Non-pigmented ciliary epithelial cell (primary cell): Measurements from ENCODE around the gene MRLN.
"Not testable (repeated sequence)": the region's sequence is repeated elsewhere in the genome, so short reads cannot be mapped to it uniquely, and the experiment has no call there.

Experiments used
- DNase-seq: peaks from one replicate; pipeline ENCODE4 v3.0.0-alpha.2; 2010; ENCODE audit warnings: low read depth

Gene MRLN

DNA sequence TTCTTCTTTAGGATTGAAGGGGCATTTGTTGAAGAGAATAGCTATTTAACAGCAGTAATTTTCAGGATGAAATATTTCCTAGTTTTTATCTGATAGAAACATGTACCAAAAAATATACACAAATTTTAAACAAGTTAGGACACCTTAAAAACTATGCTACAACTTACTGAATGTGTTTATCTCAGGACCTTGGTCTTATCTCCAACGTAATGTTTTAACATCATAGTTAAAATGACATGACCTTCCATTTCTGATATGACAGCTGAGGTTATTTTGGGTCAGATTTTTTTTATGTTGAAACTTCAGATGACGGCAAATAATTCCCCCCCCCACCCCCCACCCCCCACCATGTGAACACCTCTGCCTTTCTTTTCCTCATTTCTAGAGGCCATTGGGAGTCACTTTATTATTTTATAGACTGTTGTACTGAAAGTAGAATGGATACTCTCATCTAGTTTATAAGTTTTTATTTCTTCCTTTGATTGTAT, 8.0 kb downstream of the MRLN start:
- no peak for DNase-seq

DNA sequence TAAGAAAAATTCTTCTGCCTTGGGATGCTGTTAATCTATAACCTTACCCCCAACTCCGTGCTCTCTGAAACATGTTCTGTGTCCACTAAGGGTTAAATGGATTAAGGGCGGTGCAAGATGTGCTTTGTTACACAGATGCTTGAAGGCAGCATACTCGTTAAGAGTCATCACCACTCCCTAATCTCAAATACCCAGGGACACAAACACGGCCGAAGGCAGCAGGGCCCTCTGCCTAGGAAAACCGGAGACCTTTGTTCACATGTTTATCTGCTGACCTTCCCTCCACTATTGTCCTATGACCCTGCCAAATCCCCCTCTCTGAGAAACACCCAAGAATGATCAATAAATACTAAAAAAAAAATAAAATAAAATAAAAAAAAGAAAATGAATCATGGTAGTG, 8.5 kb downstream of the MRLN start:
- not testable (repeated sequence) for DNase-seq

DNA sequence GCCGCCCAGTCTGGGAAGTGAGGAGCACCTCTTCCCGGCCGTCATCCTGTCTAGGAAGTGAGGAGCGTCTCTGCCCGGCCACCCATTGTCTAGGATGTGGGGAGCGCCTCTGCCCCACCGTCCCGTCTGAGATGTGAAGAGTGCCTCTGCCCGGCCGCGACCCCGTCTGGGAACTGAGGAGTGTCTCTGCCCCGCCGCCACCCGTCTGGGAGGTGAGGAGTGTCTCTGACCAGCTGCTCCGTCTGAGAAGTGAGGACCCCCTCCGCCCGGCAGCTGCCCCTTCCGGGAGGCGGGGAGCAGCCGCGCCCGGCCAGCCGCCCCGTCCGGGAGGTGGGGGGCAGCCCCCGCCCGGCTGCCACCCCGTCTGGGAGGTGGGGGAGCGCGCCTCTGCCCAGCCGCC, 9.1 kb downstream of the MRLN start:
- not testable (repeated sequence) for DNase-seq

DNA sequence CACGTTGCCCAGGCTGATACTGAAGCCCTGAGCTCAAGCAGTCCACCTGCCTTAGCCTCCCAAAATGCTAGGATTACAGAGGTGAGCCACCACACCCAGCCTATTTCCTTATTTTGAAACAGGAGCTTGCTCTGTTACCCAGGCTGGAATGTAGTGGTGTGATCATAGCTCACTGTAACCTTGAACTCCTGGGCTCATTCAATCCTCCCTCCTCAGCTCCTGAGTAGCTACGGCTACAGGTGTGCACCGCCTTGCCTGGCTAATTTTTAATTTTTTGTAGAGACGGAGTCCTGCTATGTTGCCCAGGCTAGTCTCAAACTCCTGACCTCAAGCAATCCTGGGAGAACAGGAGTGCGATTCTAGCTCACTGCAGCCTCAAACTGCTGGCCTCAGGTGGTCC, 11.7 kb downstream of the MRLN start:
- no peak for DNase-seq

DNA sequence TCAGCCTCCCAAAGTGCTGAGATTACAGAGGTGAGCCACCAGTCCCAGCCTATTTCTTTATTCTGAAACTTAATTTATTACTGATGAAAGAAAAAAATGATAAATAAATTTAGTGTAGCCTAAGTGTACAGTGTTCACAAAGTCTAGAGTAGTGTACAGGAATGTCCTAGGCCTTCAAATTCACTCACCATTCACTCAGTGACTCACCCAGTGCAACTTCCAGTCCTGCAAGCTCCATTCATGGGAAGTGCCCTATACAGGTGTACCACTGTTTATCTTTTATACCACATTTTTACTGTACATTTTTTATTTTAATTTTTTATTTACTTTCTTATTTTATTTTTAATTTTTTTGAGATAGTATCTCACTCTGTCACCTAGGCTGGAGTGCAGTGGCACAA, 12.2 kb downstream of the MRLN start:
- no peak for DNase-seq

DNA sequence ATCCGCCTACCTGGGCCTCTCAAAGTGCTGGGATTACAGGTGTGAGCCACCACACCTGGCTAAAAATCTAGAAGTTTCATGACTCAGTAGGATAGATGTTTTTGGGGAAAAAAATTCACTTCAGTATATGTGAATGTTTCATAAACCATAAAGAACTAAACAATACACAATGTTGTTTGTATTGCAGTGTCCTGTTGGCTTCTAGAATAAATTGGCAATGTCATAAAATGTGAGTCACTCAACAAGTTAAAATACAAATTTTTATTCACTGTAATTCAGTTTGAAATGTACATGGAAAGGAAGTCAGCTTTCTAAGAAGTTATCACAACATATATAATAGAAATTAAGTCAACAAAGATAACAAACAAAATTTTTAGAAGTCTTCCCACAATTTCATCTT, 16.5 kb downstream of the MRLN start:
- DNase-seq: no peak

DNA sequence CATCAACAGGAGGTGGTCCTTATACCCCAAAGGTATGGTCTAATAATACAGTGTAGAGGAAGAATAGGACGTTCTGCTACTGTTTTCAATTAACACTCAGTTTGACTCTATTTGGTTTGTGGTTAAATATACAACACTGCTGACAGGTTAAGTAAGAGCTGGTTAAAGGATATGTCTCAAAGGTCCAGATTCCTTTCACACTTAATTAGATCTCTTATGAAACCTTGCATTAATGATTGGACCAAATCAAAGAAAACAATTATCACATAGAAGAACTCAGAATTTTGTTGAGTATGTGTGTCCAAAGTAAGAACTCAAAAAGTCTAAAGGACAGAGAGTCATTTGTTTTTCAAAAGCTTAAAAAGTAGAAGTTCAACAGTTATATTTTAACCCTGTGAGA, 18.0 kb downstream of the MRLN start:
- DNase-seq: no peak

DNA sequence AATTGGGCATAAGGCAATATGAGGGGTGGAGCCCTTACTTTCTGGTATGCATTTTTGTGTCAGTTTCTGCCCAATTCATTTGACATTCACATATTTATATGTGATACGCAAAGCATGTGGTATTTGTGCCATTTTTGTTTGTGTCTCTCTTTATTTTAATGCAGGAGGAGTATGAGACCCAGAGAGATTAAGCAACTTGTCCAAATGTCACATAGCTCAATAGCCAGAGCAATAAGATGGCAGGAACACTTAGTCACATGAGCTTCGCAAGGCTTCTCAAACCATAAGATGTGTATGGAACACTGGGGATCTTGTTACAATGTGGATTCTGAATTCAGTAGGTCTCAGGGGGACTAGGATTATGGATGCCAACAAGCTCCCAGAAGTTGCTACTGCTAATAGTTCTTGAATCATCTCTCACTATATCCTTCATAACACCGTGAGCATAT, 19.2 kb downstream of the MRLN start:
- no peak for DNase-seq

DNA sequence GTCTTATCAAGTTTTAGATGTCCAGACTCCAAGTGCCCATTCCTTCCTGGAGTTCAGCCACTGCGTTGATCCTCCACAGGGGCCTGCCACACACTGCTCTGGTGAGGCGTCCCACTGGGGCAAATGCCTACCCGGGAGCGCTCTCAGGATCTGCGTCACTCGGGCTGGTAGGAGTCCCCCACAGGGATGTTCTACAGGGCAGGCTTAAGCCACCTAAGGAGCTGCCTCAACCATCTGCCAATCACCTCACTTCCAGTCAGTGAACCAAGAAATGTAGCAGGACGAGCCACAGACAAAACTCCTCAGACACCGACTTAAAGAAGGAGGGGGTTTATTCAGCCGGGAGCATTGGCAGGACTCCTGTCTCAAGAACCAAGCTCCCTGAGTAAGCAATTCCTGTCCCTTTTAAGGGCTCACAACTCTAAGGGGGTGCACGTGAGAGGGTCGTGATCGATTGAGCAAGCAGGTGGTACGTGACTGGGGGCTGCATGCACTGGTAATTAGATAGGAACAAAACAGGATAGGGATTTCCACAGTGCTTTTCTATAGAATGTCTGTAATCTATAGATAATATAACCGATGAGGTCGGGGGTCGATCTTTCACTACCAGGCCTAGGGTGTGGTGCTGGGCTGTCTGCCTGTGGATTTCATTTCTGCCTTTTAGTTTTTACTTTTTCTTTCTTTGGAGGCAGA, 19.8 kb downstream of the MRLN start:
- DNase-seq: not testable (repeated sequence)

DNA sequence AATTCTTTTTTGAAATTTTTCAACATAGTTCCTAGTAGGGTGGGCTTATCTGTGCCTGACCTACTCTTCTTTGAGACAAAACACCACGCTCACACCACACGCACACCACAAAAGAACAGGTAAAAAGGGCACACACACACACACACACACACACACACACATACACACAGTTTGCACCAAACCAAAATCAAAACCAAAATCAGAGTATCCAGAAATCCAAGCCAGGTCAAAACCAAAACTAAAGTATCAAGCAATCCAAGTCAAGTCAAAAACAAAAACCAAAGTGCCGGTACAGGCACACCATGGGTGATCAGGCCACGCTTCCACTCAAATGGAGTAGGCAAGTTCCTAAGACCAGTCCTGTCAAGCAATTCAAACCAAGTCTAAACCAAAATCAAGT, 20.4 kb downstream of the MRLN start:
- DNase-seq: not testable (repeated sequence)

DNA sequence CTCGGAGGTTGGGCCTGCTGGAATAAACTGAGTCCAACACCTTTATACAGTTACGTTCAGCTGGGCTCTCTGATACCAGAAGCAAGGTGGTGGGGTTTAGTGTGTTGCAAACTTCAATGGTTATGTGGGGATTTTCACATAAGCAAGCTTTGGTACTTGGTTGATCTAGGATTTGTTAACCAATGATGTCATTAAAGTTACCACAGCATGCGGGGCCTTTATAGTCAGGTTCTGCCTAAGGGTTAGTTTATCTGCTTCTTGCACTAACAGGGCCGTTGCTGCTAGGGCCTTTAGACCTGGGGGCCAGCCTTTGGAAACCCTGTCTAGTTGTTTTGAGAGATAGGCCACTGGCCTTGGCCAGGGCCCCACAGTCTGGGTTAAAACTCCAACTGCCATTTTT, 24.1 kb downstream of the MRLN start:
- DNase-seq: not testable (repeated sequence)

DNA sequence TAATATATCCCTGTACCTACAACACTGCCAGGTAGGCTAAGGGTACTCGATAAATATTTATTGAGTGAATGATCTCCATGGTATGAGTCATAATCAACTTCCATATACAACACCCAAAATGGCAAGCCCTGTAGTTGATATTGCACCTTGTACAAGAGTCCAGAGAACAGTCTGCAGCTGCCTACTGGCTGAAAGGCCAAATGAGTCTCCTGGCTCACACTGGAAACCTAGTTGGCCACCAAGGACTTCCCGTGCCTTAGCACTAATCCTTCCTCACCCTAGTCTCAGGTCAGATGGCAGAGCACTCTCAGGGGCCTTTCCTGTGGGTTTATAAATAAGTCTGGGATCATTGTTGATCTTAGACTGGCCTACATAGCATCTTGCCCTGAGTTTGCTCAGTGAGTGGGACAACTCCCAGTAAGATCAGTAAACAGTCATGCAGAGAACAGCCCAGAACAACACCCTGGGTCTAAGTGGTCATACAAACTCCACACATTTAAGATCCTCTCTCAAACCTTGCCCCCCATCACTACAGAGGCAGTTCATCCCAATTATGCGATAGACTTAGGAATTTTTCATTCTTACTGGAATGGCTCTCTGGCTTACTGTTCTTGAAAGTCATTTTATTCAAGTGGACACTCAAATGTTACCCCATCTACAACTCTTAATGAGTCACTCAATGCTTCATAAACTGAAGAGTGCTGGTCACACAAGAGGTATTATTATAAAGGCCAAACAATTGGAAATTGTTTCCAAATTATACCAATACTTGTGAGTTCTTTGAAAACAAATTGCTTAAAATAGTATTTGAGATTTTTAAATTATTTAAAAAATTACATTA, 28.9 kb downstream of the MRLN start:
- no peak for DNase-seq

DNA sequence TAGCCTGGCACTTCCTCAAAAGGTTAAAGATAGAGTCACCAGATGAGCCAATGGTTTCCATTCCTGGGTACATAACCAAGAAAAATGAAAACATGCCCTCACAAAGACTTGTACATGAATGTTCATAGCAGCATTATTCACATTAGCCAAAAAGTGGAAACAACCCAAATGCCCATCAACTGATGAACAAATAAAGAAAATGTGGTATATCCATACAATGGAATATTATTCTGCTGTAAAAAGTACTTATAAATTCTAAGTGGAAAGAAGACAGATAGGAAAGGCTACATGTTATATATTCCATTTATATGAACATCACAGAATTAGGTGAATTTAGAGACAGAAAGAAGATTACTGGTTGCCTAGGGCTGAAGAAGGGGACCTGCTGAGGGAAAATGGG, 32.9 kb downstream of the MRLN start:
- no peak for DNase-seq

DNA sequence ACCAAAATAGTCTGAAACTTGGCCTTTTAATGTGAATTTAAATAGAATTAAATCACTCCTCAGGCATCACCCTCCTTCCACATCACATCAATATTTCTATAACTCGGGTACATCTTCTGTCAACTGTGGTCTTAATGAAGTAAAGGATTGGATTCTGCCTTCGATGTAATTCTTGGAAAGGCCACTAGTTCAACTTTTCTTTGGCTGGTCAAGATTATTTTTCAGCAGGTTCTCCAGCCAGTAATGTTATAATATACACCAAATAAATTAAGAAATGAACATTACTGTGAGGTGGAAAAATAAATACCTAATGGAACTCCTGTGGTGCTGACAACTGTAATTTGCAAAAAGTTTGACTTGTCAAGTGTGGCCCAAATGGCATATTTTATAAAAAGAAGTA, 33.9 kb downstream of the MRLN start:
- DNase-seq: no peak

DNA sequence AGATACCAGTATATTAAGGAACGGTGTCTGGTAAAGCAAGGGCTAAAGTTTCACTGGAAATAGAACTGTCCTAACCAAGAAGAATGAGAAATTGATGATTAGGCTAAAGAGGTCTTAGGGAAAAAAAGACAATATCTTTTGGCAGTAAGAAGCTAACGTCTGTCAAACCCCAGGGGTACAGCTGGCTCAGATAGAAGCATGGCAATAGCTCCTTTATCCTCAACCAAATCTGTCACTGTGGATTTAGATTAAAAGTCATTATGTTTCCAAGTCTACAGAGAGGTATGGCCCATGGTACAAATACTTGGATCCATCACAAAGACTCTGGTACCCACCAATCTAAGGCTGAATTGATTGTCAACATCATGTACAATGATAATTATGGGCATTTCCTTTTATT, 35.0 kb downstream of the MRLN start:
- no peak for DNase-seq

DNA sequence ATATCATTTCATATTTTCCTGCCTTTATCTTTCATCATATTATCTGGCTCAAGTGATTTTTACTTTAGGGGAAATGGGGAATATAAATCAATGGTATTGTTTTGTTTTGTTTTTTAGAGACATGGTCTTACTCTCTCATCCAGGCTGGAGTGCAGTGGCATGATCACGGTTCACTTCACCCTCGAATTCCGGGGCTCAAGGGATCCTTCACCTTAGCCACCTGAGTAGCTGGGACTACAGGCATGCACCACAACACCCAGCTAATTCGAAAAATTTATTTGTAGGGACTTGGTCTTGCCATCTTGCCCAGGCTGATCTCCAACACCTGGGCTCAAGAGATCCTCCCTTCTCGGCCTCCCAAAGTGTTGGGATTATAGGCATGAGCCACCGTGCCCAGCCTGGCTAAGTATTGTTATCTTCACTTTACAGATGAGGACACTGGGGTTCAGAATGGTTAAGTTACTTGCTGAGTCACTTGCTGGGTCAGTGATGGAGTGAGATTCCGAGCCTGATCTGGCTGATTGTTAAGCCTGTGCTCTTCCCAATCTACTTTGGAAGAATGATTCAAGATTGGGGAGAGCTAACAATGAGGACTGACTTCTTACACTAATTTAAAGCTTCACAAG, 39.9 kb downstream of the MRLN start:
- DNase-seq: no peak

DNA sequence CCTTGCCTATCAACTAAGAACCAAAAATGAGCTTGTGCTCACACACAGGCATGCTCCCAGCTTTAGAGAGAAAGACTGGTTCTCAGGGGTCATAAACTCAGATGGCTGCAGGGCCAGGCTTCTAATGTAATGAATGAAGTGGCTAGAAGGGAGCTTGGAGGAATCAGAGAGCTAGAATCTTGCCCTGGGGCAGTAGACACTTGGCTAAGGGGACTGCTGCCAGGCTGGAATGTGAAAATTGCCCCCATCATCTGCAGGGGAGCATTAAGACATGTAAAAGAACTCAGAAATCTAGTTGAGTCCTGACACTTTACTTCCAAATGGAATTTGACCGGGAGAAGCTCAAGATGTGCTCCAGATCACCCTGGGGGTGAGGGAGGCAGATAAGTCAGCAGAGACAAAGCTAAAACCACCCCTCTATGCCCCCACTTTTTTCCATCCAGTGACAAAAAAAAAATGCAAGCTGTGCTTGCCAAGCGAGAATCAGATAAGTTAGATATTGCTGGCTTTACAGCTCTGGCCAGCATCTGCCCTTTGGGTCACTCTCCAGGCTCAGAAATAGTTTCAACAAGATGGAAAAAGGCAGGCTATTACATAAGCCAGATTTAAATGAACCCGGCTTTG, 41.3 kb downstream of the MRLN start:
- DNase-seq: no peak

DNA sequence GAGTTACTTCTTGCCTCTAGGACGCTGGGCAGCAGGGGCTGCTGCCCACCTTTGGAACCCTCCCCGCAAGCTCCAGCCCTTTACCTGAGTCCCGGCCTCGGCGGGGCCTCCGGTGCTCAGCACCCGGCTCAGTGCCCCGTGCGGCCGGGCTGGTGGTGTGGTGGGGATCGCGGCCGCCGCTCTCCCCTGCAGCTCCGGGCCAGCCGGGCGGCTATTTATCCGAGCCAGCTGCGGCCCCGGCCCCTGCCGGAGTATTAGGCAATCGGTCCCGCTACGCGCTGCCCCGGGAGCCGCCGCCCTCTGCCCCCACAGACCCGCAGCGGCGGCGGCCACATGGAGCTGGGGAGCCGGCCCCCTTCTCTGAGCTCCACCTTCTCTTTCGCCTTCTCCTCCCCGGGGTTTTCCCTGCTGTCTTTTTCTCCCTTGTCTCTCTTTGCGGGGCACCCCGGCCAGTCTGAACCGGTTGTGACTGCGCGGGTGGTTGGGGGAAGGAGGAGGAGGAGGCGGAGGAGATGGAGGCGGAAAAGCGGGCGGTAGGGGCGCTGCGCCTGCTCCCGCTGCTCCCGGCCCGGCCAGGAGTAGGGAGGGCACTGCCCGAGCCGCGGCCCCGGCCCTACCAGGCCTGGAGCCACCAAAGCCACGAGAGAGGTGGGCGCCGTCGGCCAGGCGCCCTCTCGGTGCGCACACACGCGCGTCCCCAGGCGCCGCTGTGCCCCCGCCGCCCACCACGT, 43.7 kb downstream of the MRLN start, which contains the start of gene SLC16A9:
TSS of gene SLC16A9 (minus strand) at position 456 of the 731 bp plus-strand sequence. CDS start 25,559 bp downstream, outside the sequence.
- no peak for DNase-seq

DNA sequence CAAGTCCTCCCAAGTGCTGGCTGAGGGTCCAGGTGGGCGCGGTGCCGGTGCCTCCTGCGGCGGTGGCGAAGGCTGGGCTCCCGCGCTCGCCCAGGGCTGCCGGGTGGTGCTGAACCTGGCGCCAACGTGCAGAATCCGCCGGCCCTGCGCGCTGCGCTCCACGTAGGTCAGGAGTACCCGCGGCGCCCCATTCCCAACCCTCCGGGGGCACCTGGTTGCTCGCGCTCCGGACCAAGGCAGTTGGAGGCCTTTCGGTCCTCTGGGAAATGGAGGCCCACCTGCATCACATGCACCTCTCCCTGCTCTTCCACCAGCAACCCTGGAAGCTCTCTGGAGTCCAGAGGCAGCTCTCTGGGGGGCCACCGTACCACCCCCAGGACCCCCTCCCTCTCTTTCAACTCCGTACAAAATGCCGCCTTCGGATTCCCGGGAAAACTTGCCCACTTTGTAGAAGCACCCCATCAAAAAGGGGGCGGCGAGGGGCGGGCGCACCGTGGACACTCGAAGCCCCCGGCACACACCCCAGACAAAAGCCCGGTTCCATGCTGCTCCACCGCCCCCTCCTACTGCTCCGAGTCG, 44.4 kb downstream of the MRLN start:
- no peak for DNase-seq

DNA sequence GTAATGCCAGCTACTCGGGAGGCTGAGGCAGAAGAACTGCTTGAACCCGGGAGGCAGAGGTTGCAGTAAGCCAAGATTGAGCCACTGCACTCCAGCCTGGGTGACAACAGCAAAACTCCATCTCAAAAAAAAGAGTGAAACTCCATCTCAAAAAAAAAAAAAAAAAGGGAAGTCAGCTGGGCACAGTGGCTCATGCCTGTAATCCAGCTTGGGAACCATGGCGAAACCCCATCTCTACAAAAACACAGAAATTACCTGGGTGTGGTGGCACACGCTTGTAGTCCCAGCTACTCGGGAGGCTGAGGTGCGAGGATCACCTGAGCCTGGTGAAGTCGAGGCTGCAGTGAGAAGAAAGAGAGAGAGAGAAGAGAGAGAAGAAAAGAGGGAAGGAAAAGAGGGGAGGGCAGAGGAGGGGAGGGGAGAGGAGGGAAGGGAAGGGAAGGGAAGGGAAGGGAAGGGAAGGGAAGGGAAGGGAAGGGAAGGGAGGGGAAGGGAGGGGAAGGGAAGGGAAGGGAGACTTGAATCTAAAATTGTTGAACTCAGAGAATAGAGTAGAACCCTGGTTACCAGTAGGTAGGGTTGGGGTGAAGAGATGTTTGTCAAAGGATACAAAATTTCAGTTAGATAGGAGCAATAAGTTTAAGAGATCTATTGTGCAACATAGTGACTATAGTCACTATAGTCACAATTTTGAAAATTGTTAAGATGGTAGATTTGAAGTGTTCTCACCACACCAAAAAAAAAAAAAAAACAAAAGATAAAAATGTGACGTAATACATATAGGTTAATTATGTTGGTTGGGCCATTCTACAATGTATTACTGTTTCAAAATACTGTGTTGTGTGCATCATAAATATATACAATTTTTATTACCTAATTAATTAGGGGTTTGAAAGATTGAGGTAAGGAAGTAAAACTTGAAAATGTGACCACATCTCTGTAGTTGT, 46.1 kb downstream of the MRLN start:
- no peak for DNase-seq
